ENCODE measurements around the gene PIEZO2. TPM values are rescaled to one million over a fixed set of nuclear protein-coding genes. Genes with fewer than 3 reads are reported as not detected.
"Not testable (repeated sequence)": the region's sequence is repeated elsewhere in the genome, so short reads cannot be mapped to it uniquely, and the experiment has no call there.

PIEZO2 gene
- total and polyA plus RNA-seq, 2 of the 8 experiments (the other 6 are each of a cell fraction or from before 2014, with no cell fraction given) = 4.7 to 16.5 TPM

GRCh38 chr18:11181629-11182028, 32.3 kb upstream of the PIEZO2 start:
- H3K4me3 ChIP-seq (ENCODE audit: extremely low read depth in 1 of 4, insufficient read depth in 2 of 4, low read depth in 3 of 4, low read length in 4 of 4); H3K27ac ChIP-seq (ENCODE audit: low read depth, low read length); H3K9me3 ChIP-seq (ENCODE audit: insufficient read depth in 2 of 2, low read depth in 1 of 2, low read length in 1 of 2); H3K4ac ChIP-seq (replicated peaks; ENCODE audit: insufficient read length, low read depth, low read length); H3K9ac ChIP-seq (replicated peaks in 1 of 4; ENCODE audit: extremely low read depth in 1 of 4, low read depth in 3 of 4, low read length in 3 of 4); H2BK120ac ChIP-seq (replicated peaks; ENCODE audit: low read depth, low read length); H3K14ac ChIP-seq (ENCODE audit: insufficient read length); H3K79me2 ChIP-seq (ENCODE audit: control insufficient read depth in 1 of 2, insufficient read depth in 2 of 2, low read length in 2 of 2); CTCF ChIA-PET (ENCODE audit: partially characterized antibody); H3K36me3 ChIP-seq (ENCODE audit: control insufficient read depth in 2 of 4, insufficient read depth in 4 of 4, low read length in 3 of 4); H3K56ac ChIP-seq (replicated peaks; ENCODE audit: insufficient read length, low read depth, low read length); DNase-seq (ENCODE audit: low read depth in 1 of 2, low spot score in 2 of 2); H2BK5ac ChIP-seq (ENCODE audit: low read depth, low read length); H2AK5ac ChIP-seq (ENCODE audit: low read depth, low read length); H4K5ac ChIP-seq (ENCODE audit: insufficient read length, low read depth, low read length); H3K18ac ChIP-seq (ENCODE audit: extremely low read depth, low read length); H3K79me1 ChIP-seq (ENCODE audit: low read depth, low read length); H3K4me1 ChIP-seq (replicated peaks in 1 of 4; ENCODE audit: control insufficient read depth in 3 of 4, insufficient read depth in 4 of 4, low read length in 3 of 4); H3K23ac ChIP-seq (ENCODE audit: insufficient read length); H2BK12ac ChIP-seq (ENCODE audit: low read depth, low read length); H3K23me2 ChIP-seq (ENCODE audit: low read depth, low read length); H4K8ac ChIP-seq (ENCODE audit: extremely low read depth, insufficient read depth, low read length); POLR2A ChIA-PET (ENCODE audit: partially characterized antibody); FAIRE-seq; H2BK20ac ChIP-seq (ENCODE audit: low read length); H2AFZ ChIP-seq (ENCODE audit: low read length); H4K91ac ChIP-seq (replicated peaks; ENCODE audit: insufficient read length, low read length); H3K27me3 ChIP-seq (replicated peaks in 1 of 4; ENCODE audit: control insufficient read depth in 3 of 4, extremely low read depth in 1 of 4, insufficient read depth in 3 of 4, low read length in 3 of 4); H4K20me1 ChIP-seq (replicated peaks in 1 of 2; ENCODE audit: control insufficient read depth in 1 of 2, insufficient read depth in 2 of 2, low read length in 2 of 2); H2BK15ac ChIP-seq (ENCODE audit: low read length); H3K4me2 ChIP-seq (ENCODE audit: insufficient read depth in 1 of 2, low read depth in 2 of 2, low read length in 2 of 2): not testable (repeated sequence)
- WGBS, 2 experiments (ENCODE audit: extremely low coverage in 1 of 2, insufficient coverage in 1 of 2, insufficient read length in 1 of 2, insufficient replicate concordance in 2 of 2, low coverage in 1 of 2, low lambda C conversion rate in 2 of 2, missing lambda C conversion rate in 1 of 2) = 69% methylated on average over 1 of the region's 1 CpG; no CpG with 5 or more reads in 1 of the 2 experiments
